ENCODE measurements around the gene GRIP1.

The GRIP1 gene

DNA sequence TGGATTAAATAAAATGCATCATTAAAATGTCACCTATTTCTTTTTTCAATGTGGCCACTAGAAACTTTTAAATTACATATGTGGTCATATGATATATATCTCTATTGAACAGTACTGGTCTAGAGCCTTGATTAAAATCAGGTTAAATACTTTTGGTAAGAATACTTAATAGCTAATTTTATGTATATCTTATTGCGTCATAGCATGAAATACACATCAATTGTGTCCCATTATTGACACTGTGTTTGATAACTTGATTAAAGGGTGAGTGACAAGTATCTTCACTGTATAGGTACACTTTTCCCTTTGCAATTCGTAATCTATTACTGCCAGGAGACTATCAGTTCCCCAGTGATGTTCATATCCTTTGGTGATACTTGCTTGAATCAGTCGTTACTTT is 381.0 kb downstream of the GRIP1 start:
- FAIRE-seq (no peak), DNase-seq (ENCODE audit: insufficient read length, low spot score) (no peak)

All from HTR-8/SVneo (cell line).